GM12872 (cell line): ENCODE data around the gene CD300A.

Source experiments
- CTCF ChIP-seq: IDR thresholded peaks from 3 replicates; pipeline ENCODE4 v1.5.1; 2011; ENCODE audit warnings: low read depth, mild to moderate bottlenecking, low read length, moderate library complexity; ENCODE audit not compliant: insufficient read depth

The CD300A gene

GRCh38 chr17:74466111-74466827, at the start of gene CD300A:
CD300A (plus strand) TSS chr17:74466634; CDS start chr17:74466704, 70 bp downstream.
- peak; percentile 26; the same call in 1 of the 3 replicates for TF ChIP-seq CTCF

- TF ChIP-seq CTCF = no peak
Measured at GRCh38 chr17:74417178-74418045, 49.0 kb upstream of the CD300A start.

GRCh38 chr17:74419928-74420411, 46.5 kb upstream of the CD300A start:
- TF ChIP-seq CTCF = no peak

- no peak for TF ChIP-seq CTCF
Measured at GRCh38 chr17:74424117-74424516, 42.3 kb upstream of the CD300A start.

GRCh38 chr17:74424657-74425056, 41.8 kb upstream of the CD300A start:
- no peak for TF ChIP-seq CTCF

- TF ChIP-seq CTCF = no peak
Measured at GRCh38 chr17:74426551-74427047, 39.8 kb upstream of the CD300A start.

- no peak for TF ChIP-seq CTCF
Measured at GRCh38 chr17:74427048-74427762, 39.2 kb upstream of the CD300A start.
